NT2/D1 (cell line): Measurements from ENCODE around the gene CSNK2A1.

ENCODE experiments used
- SUZ12 ChIP-seq: IDR thresholded peaks from 2 replicates; pipeline ENCODE4 v1.6.1; 2011; ENCODE audit not compliant: insufficient read length, insufficient read depth; ENCODE audit errors: extremely low read depth
- YY1 ChIP-seq: IDR thresholded peaks from 2 replicates; pipeline ENCODE4 v1.6.1; 2011; ENCODE audit not compliant: insufficient read length, insufficient read depth

GRCh38 chr20:584161-584970, 40.8 kb upstream of the CSNK2A1 start:
- TF ChIP-seq SUZ12 = no peak
- no peak for TF ChIP-seq YY1
